NB4 (cell line): ENCODE data around the gene GFOD1.

Experiments used
- DNase-seq: peaks from one replicate; pipeline ENCODE4 v3.0.0; 2010; ENCODE audit warnings: low read depth
- H3K4me3 ChIP-seq: one replicate; pipeline ENCODE4 v1.5.1; 2011; ENCODE audit warnings: mild to moderate bottlenecking, low read depth, low read length, moderate library complexity
- MYC ChIP-seq: IDR thresholded peaks from 2 replicates; pipeline ENCODE4 v1.6.1; 2011; ENCODE audit warnings: low read depth, low read length
- POLR2A ChIP-seq: IDR thresholded peaks from 2 replicates; pipeline ENCODE4 v1.6.1; 2011; ENCODE audit warnings: mild to moderate bottlenecking; ENCODE audit not compliant: insufficient read length; ENCODE audit errors: extremely low read depth
- TF ChIP-seq, protein P1 (sequence below): IDR thresholded peaks from 2 replicates; pipeline ENCODE4 v1.6.1; 2011; ENCODE audit warnings: low read depth, low read length
- TF ChIP-seq, protein P2 (sequence below): IDR thresholded peaks from one replicate; pipeline ENCODE4 v1.5.1; 2012; ENCODE audit warnings: low read depth, low read length

GFOD1 gene

DNA sequence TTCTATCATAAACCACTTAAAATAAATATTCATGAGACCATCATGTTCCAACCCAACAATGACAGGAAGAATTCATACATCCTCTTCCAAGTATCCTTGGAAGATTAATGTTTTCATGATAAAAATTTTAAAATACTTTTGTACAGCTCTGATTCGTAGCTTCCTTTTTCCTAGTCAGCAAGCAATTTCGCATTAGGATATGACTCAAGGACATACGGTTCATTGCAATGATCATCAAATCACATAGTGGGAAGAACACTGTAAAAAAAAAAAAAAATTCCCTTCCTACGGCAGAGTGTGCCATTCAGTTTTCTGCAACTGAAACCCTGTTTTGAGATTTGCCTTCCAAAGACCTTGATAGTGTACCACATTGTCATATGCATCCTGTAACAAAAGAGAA, 35.3 kb upstream of the GFOD1 start:
- no peak for DNase-seq
- no peak overlapping the region for H3K4me3 ChIP-seq
- TF ChIP-seq, protein P1, sequence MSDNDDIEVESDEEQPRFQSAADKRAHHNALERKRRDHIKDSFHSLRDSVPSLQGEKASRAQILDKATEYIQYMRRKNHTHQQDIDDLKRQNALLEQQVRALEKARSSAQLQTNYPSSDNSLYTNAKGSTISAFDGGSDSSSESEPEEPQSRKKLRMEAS, result no peak
- TF ChIP-seq, protein P2, sequence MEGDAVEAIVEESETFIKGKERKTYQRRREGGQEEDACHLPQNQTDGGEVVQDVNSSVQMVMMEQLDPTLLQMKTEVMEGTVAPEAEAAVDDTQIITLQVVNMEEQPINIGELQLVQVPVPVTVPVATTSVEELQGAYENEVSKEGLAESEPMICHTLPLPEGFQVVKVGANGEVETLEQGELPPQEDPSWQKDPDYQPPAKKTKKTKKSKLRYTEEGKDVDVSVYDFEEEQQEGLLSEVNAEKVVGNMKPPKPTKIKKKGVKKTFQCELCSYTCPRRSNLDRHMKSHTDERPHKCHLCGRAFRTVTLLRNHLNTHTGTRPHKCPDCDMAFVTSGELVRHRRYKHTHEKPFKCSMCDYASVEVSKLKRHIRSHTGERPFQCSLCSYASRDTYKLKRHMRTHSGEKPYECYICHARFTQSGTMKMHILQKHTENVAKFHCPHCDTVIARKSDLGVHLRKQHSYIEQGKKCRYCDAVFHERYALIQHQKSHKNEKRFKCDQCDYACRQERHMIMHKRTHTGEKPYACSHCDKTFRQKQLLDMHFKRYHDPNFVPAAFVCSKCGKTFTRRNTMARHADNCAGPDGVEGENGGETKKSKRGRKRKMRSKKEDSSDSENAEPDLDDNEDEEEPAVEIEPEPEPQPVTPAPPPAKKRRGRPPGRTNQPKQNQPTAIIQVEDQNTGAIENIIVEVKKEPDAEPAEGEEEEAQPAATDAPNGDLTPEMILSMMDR, result no peak
- no peak for TF ChIP-seq MYC
- no peak for TF ChIP-seq POLR2A

DNA sequence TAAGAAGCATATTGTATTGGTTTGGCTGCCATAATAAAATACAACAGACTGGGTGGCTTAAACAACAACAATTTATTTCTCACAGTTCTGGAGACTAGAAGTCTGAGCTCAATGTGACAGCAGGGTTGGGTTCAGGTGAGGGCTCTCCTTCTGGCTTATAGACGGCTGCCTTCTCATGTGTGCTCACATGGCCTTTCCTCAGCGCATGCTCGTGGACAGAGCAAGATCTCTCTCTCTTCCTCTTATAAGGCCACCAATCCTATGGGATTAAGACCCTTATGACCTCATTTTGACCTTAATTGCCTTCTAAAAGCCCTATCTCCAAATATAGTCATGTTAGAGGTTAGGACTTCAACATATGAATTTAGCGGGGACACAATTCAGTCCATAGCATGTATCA, 32.4 kb upstream of the GFOD1 start:
- no peak for TF ChIP-seq POLR2A
- no peak for TF ChIP-seq MYC
- TF ChIP-seq, protein P1, result no peak
- TF ChIP-seq, protein P2, result no peak
- DNase-seq, result no peak
- no peak overlapping the region for H3K4me3 ChIP-seq

DNA sequence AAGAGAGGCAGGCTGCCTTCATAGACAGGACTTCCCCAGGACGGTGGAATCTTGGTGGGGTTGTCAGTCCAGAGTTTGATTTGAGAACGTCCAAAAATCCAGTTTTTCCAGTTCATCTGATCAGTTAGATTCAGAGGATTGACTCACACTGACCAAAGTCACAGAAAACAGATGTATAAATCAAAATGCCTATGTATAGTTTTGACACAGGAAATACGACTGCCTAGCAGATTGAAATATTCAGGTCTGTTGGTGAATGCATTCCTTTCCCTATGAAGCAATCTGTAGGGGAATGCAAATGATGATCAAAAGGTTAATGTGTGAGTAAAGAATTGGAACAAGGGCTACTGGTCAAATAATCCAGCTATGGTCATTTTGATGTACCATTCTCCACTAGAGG, 29.7 kb upstream of the GFOD1 start:
- no peak overlapping the region for H3K4me3 ChIP-seq
- no peak for DNase-seq

DNA sequence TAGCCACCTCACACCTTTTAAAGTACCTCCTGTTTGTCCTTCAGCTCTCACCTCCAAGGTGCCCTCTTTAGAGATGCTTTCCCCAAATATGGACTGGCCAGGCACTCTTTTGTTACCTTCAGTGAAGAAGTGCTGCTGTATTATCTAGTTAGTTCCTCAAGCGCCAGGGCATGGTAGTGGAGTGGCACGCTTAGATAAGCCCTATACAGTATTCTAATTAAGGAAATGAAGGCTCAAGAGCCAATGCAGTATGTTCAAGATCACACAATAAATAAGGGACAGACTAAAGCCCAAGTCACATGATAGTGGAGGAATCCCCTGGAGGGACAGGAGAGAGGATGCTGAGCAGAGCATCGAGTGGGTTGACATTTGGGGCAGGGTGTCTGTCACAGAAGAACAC, 28.5 kb upstream of the GFOD1 start:
- DNase-seq, result no peak
- TF ChIP-seq, protein P2, result no peak
- no peak for TF ChIP-seq MYC
- TF ChIP-seq POLR2A, result no peak
- TF ChIP-seq, protein P1, result no peak
- no peak overlapping the region for H3K4me3 ChIP-seq

More for the DNA sequence above, 29.7 kb upstream of the GFOD1 start:
- TF ChIP-seq MYC, result no peak
- no peak for TF ChIP-seq POLR2A
- TF ChIP-seq, protein P2, result no peak
- TF ChIP-seq, protein P1, result no peak

DNA sequence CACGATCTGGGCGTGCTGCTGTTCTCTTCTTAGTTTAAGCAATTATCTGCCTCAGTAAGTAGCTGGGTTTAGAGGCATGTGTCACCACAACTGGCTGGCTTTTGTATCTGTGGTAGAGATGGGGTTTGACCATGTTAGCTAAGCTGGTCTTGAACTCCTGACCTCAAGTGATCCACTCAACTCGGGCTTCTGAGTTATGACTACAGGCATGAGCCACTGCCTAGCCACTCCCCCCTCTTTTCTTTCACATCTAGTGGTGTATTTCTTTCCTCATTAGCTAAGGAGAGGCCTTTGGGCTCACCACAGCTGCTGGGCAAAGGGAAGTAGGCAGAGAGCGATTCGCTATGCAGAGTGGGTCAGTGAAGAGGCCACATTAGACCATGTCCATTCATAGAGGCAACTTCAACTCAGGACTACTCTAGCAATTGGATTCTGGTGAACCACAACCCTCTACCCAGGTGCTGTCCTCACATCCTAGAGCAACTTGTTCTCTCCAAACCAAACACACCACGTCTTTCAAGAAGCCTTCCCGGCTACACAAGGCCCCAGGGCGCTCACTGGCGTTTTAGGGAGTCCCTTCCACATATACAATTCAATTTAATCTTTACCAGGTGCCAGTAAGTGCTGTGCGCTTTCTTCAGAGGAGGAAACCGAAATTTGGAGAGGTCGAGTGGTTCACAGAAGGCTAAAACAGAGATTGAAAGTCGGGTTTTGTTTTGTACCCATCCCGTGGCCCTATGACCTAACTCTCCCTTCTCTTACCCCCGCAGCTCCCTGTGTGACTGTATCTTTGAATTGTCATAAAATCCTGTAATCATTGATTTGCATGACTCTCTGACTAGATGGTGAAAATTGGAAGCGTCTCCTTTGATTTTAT, 26.5 kb upstream of the GFOD1 start:
- TF ChIP-seq, protein P2, result no peak
- DNase-seq, result peak; percentile 38
- no peak overlapping the region for H3K4me3 ChIP-seq

DNA sequence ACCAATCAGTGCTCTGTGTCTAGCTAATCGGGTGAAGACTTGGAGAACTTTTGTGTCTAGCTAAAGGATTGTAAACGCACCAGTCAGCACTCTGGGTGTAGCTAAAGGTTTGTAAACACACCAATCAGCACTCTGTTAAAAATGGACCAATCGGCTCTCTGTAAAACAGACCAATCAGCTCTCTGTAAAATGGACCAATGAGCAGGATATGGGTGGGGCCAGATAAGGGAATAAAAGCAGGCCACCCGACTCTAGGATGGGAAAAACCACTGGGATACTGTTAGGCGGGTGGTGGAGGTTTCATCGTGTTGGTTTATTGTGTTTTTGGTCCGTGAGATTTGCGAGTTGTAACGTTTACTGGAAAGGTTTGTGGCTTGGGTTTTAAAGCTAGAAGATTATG, 25.5 kb upstream of the GFOD1 start:
- no peak for DNase-seq
- no peak for TF ChIP-seq POLR2A
- TF ChIP-seq, protein P1, result no peak
- TF ChIP-seq, protein P2, result no peak
- no peak for TF ChIP-seq MYC
- H3K4me3 ChIP-seq, result no peak overlapping the region
